Measurements from ENCODE around the gene GPRIN1.
"Not testable (repeated sequence)": the region's sequence is repeated elsewhere in the genome, so short reads cannot be mapped to it uniquely, and the experiment has no call there.

Gene GPRIN1

DNA sequence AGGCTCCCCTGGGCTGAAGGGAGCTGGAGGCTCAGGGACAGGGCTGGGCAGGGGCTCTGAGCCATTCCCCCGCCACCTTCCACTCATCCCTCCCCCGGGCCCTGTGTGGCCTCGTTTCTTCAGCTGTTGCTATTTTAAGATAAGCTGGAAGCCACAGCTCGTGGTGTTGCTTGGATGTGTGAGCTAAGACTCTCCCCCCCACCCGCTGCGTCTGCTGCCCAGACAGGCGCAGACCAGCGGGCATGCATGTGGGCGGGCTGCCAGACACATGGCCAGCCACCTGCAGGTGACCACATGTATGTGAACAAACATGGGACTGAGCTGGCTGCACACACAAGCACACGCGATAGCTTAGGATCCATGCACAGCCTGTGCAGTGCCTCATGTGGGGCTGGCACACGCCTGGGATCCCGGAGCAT, 11.7 kb upstream of the GPRIN1 start:
- no peak for DNase-seq

DNA sequence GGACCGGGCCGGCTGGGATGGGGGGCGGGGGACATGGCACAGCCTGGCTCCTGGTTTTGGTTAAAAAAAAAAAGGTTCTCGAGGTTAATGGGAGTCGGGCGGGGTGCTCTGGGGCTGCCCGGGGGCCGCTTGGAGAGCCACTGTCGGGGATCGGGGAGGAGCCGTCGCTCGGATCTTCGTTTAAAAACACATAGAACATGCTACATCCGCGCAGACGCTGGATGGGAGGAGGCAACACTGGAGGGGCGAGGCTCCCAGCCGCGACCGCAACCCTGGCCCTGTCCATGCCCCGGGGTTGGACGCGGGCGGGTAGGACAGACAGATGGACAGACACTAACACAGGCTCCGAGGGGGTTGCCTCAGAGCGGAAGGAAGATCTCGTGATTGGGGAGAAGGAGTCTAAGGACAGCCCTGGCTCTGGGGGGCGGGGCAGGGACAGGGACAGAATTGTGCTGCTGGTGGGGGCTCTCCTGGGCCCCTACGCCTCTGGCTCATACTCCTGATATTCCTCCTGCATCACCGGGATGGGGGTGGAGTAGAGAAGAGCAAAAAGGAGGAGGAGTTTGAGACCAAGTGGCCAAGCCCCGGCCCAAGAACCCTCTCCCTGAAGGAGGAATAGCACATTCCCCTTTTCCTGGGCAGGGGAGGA, 10.5 kb upstream of the GPRIN1 start:
- DNase-seq = no peak

DNA sequence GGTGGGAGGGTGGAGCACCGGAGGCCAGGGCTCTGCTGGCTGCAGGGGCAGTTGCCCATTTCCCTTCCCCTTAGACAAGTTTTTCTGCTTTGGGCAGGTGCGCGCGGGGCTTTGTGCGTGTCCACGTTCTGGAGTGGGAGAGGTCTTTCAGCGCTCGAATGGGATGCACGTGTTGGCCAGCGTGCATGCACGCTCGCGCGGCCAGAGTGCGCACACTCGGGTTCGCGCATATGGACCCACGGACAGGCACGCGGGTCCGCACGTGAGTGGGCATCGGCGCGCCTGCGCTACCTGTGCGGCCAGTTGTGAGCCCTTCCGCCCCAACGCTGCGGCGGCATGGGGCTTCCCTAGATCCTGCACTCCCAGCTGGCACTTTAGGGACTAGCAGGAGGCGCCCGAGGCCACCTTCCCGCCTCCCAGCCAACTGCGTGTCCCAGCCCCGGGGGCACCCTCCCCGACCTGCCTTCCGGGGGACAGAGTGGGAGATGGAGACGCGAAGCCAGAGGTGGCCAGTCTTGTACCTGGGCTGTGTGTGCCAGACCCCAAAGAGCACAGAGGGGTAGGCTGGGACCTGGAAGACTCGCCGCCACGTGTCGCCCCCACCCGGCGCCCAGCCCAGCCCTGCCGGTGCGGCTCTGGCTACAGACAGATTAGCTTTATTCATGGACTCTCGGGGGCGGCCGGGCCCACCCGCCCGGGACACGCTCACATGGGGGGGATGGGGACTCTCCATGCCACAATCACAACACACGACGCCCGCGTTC, 9.8 kb upstream of the GPRIN1 start:
- no peak for DNase-seq

DNA sequence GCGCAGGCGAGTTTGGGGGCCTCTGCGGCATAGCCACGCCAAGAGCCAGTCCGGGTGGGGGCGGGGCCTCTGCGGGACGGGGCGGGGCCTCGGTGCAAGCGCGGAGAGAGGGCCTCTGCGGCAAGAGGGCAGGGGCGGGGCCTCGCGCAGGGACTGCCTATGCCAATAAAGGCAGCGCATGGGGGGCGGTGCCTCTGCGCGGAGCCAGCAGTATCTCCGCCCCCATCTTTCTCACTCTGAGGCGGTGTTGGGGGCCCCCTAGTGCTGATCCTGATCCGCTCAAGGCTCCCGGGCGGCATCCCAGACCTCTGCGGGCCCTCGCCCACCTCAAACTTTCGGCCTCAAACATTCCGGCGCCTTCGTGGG, 9.2 kb upstream of the GPRIN1 start:
- peak; percentile 34 to 78 for DNase-seq

DNA sequence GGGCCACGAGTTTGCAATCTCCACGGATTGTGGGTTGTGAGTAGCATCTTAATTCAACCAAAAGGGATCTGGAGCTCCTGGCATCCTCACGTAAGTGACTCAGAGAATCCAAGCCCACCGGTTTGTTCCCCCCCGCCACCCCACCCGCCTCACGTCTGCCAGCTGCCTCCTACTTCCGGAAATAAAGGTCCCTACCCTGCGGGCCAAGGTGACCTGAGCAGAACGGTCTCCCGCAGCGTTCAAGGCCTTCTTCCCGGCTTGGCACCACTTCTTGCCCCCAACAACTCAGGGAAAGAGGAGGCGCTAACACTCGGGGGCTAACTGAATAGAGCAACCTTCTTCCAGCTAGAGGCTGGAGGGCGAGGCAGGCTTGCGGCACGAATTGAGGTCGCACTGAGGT, 8.8 kb upstream of the GPRIN1 start:
- DNase-seq = no peak

DNA sequence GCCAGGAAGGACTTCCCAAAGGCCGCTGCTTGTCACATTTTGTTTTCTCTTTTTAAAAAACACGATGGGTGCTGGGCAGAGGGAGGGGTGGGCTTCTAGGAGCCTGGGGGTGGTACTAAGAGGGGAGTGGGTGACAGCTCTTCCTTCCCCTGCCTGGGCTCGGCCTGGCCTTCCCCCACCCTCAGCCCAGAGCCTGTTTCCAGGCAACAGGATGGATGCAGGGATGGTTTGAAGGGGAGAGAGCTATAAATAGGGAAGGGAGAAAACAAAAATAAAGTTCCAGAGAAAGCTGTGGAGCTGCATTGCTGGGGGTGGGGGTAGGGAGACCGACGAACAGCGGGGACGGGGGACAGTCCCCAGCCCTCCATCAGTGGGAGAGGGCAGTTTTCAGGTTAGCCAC, 6.6 kb upstream of the GPRIN1 start:
- DNase-seq = no peak

DNA sequence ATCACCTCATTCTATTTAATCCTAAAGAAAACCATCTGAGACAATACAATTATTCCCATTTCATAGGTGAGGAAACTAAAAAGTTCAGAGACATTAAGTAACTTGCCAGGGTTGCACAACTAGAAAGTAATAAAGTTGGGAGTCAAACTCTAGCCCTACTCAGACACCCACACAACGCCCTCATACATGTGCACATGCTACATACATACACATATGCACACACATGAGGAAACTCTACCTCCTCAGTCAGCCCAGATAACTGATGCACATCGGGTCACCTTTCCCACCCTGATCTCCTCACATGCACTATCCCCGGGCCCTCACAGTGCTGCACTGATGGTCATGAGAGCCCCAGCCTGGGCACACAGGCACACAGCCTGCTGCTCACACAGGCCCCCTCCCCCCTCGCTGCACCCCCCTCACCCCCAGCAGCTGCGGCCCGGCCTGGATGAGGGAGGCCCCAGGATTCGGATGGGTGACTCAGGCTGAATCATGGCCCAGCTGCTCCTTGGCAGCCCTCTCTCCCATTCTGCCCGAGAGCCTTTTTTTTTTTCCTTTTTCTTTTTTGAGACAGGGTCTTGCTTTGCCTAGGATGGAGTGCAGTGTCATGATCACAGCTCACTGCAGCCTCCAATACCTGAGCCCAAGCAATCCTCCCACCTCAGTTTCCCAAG, 5.0 kb upstream of the GPRIN1 start:
- DNase-seq = no peak

DNA sequence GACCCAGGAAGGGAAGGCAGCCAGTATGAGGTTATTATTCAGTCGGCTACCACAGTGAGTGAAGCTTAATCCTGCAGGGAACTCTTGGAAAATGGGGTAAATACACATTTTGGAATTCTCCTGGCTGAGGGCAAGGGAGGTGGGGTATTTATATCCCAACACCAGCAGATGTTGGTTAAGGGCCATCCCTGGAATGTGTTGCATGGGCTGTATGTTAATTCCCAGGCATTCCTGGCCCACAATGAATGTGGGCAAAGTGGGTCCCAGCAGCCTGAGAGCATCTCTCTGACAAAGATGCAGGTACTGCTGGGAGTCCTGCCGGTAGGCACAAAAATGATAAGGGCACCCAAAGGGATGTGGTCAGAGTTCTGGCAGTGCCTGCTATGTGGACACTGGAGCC, 2.9 kb upstream of the GPRIN1 start:
- no peak for DNase-seq

DNA sequence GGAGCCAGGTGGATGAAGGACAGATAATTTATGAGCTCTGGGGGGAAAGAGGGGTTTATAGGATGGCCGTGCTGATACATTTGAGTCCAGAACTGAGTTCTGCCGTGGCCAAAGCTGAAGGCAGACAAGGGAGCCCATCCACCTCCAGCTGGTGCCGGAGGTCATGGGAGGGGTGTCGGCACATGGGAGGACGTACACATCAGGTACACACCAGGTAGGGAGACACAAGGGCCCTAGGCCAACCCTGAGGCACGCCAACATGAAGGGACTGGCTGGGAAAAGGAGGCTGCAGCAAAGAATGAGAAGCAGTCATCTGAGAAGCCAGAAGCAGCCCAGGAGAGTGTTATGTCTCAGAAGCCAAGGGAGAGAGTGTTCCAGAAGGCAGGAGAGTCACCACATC, 2.1 kb upstream of the GPRIN1 start:
- DNase-seq = no peak

DNA sequence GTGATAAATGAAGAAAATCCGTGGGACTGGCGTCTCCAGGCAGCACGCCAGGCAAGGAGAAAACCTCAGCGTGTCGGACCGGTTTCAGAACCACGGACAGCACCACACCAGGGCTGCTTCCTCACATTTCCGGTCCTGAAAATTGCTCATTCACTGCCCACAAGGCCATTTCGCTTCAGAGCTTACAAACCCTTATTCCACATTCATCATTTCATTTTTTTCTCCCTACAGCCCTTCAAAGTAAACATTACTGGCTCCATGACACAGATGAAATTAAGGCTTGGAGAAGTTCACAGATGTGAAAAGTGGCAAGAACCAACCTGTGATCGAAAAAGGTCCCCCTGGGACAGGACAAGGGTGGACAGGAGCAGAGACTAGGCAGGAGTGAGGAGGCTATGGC, 1.5 kb upstream of the GPRIN1 start:
- no peak for DNase-seq

DNA sequence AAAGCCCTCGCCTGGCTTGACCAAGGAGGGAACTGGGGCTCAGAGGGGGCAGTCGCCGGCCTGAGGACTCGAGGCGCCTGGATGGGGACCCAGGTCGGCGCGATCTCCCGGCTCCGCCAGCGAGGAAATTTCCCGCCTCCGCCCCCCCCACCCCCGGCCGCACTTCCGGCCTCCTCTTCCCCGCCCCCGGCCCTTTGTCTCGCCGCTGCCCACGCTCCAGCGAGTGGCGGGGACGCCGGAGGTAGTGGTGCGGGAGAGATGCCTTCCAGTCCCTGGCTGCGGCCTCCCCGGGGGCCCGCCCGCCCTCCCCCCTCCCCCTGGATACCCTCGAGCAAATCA, 448 bp upstream of the GPRIN1 start:
- DNase-seq = no peak

DNA sequence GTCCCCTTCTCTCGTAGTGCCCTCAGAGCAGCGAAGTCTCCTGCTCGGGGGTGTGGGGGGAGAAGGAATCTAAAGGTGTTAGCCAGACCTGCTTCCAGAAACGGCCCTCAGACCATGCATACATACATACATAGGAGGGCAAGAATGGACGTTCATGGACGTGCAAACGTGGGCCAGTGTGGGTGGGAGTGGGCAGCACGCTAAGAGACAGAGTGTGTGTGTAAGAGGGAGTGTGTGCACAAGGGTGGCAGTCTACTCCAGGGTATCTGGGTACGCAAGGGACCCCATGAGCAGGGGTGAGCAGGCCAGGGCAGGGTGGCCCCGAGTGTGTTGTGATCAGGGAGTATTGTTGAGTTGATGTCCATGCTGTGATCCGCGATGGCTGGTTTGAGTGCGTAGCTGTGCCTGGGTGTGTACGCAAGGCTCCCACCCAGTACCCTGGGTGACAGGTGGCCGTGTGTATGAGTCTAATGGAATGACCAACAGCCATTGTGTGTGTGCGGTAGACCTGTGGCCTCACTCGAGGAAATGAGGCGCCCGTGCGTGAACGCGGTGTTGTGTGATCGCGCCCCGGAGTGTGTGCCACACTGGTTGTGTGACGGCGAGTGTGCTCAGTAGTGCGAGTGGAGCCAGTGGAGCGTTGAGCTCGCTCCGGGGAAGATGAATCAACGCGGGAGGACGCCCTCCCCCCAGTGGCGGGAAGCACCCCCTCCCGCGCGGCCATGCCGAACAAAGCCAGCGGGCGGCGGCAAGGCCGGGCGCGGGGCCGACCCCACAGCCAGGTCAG, 826 bp downstream of the GPRIN1 start:
- no peak for DNase-seq

DNA sequence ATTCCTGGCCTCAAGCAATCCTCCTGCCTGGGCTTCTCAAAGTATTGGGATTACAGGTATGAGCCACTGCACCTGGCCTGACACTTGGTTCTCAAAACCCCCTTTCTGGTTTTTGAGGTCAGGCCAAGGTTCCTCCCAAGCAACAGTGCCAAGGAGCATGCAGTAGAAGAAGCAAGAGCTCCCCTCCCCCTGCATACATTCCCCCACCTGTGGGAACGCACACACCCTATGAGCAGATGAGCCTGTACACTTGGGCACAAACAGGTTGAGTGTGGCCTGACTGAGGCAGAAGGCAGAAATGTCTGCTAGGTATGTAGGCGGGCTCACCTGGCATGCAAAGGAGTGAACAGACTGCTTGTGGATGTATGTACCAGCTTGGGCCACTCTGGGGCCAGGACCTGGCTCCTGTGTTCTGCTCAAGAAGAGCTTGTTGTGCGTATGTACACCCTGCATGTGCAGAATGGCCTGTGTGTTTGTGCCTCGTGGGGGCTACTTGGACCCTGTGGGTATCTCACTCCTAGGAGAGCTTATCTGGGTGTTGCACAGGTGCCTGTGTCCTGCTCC, 1.7 kb downstream of the GPRIN1 start:
- no peak for DNase-seq

DNA sequence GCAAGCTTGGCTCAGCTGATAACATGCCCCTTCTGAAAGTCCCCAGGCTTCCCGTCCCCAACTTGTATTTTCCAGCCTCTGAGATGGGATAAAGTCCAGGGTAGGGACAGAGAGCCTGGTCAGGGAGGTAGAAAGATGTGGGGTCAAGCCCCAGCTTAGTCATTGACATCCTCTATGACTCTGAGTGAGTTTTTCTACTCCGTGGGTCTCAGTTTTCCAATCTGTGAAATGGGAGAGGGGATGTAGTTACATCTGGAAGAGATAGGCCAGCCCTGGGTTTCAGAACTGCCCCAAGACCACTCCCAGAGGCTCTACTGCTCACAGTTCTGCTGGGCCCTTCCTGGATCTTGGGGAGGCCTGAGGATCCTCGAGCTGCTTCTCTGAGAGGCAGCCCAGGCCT, 3.1 kb downstream of the GPRIN1 start:
- DNase-seq = no peak

DNA sequence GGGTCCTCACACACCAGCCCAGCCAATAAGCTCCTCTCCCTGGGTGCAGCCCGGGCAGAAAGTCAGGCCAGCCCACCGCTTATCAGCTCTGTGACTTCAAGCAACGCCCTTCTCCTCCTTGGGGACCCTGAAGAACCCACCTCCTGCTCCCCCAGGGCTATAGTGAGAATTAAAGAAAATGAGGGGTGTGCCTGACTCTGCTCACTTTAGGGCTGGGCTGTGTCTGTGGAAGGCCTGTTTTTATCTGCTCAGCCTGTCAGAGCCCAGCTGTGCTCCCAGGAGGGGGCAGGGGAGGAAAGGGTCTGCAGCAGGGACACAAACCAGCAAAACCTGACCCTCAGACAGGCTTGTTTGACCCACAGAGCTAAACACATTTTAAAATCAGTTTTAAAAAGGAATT, 3.9 kb downstream of the GPRIN1 start:
- DNase-seq = no peak

DNA sequence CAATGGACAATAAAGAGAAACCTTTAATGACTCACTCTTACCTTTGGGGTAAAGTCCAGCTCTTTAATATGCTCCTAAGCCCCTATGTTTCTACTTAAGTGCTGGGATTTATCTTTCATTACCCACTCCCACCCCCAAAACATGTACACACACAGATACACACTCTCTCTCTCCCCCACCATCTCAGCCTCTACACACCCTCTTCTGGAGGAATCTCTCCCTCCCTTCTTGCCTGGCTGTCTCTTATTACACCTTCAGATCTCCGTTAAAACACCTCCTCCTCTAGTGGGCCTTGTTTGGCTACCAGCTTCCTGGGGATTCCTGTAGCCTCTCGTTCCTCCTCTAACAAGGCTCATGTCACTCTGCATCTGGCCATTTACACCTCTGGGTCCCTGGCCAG, 6.9 kb downstream of the GPRIN1 start:
- no peak for DNase-seq

DNA sequence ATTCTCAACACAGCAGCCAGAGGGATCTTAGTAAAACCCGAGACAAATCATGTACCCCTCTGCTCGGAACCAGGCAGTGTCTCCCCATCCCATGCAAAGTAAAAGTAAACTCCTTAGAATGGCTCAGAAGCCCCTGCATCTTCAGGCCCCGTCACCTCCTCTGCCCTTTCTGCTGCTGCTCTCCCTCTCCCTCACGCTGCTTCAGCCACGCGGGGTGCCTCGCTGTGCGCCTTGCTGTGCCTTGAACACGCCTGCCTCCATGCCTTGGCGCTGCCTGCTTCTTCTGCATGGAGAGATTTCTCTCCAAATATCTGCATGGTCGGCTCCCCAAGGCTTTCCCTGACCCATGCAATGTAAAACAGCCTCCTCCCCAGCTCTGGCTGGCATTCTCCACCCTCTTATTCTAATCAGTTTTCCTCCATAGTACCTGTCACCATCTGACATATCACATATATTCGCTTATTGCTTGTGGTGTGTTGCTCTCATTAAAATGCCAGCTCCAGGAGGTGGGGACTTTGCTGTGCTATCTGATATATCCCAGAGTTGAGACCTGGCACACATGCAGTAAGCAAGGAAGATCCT, 8.0 kb downstream of the GPRIN1 start:
- no peak for DNase-seq

DNA sequence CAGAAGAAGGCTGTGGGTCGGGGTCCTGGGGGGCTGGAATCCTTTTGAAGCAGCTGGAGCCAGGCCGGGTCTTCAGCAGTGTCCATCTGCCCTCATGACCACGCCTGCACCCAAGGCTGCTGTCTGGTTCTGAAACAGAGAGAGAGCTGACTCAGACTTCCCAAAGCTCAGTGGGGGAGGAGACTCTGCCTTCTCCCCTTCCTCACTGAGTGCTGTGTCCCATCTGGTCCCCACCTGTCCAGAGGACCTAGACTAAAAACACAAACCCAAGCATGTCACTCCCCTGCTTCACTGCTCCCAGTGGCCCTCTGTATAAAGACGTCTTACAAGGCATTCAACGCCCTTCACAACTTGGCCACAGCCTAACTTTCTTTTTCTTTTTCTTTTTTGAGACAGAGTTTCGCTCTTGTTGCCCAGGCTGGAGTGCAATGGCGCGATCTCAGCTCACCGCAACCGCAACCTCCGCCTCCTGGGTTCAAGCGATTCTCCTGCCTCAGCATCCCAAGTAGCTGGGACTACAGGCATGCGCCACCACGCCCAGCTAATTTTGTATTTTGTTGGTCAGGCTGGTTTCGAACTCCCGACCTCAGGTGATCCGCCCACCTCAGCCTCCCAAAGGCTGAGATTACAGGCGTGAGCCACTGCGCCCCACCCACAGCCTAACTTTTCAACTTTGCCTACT, 10.1 kb downstream of the GPRIN1 start:
- DNase-seq = not testable (repeated sequence)

DNA sequence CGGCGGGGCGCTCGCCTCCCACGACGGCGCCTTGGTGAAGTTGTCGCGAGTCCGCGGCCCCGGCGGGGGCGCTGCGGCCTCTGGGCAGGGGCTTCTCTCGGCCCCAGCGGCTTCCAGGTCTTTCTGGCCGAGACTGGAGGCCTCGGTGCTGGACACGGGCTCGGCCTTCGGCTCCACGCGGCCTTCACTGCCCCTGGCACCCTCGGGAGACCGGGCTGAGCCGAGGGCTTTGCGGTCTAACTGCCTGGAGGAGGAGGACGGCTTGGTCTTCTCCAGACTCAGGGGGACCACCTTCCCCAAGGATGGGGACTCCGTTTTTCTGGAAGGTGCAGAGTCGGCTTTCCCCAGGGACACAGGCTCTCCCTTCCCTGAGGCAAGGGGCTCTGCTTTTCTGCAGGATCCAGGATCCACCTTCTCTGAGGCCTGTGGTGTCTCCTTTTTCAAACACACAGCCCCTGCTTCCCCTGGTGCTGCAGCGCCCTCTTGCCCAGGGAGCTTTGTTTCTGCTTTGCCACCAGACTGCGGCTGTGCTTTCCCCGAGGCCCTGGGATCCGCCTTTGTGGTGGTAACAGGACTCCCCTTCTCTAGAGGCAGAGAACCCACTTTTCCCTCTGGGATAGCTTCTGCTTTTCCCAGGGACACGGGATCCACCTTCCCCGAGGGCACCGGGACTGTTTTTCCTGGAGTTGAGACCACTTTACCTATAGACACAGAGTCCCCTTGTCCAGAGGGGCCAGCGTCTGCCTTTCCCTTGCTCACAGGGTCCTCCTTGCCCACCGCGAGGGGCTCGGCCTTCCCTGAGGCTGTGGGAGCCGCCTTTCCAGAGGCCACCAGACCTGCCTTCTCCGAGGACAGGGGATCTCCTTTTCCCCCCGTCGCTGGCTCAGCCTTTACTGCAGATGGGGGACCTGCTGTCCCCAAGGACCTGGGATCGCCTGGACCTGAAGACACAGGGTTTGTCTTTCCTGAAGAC, 12.3 kb downstream of the GPRIN1 start:
- DNase-seq = no peak

DNA sequence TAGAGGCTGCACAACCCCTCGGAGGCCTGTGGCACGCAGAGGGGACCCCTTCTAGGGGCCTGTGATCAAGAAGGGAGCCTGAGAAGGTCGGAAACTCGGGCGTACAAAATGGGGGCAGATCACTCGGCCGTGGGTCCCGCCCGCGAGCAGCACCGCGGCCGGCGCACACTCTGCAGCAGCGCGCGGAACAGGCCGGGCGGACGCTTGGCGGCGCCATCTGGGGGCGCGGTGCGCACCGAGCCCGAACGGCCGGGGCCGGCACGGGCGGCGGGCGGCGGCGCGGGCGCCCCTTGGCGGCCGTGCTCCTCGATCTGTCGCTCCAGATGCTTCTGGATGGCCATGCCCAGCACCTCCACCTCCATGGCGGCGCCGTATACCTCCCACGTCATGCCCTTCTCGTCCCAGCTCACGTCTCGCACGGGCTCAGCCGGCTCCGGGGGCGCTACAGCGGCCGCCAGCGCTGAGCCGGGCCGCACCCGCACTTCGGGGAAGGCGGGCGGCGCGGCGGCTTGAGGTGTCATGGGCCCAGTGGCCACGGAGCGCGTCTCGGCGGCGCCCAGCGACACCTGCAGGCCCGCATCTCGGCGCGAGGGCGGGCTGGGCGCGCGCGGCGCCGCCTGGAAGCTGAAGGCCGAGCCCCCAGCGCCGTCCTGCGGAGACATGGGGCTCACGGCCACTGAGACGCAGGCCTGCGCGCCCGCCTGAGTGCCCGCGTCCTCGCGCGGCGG, 13.1 kb downstream of the GPRIN1 start:
- no peak for DNase-seq
